Endothelial cell of umbilical vein (primary cell): ENCODE data around the gene CEP97. TPM values are rescaled to one million over a fixed set of nuclear protein-coding genes. Genes with fewer than 3 reads are reported as not detected.

Experiments used
- BruUV-seq: library from RNA; stranded (reverse); fragments of 400-500 nt; replicated peaks from 2 replicates; lab custom pipeline; 2021; lab: Mats Ljungman, UMichigan
- CTCF ChIA-PET: fragments of 300-600, 350-600 bp; sonication (Branson Sonifier 250); formaldehyde crosslinking; loops from one replicate; lab custom pipeline; 2021; ENCODE audit warnings: antibody characterized with exemption, inconsistent platforms; lab: Charles Lee
- POLR2A ChIA-PET: fragments of 300-600, 350-600 bp; sonication (Branson Sonifier 250); formaldehyde crosslinking; loops from one replicate; lab custom pipeline; 2021; ENCODE audit warnings: antibody characterized with exemption, inconsistent platforms; lab: Charles Lee
- DNase-seq: peaks from one replicate; pipeline ENCODE4 v3.0.0-alpha.2; 2011; ENCODE audit warnings: low read depth, low spot score
- FAIRE-seq: peaks from 2 replicates; lab custom pipeline; 2011; peaks lifted over from hg19 to GRCh38; lab: Jason Lieb, UNC
- H2AFZ ChIP-seq: 2 replicates; pipeline ENCODE4 v1.6.0; 2012; ENCODE audit warnings: low read depth, low read length, control low read depth, inconsistent platforms
- H3K27ac ChIP-seq: 2 replicates; pipeline ENCODE4 v1.5.1; 2011; ENCODE audit warnings: low read depth, mild to moderate bottlenecking, control low read depth, low read length, moderate library complexity; ENCODE audit not compliant: insufficient read depth
- H3K27me3 ChIP-seq, 2 experiments: 2 replicates each; pipeline versions ENCODE4 v1.6.0 to v1.6.1; 2011; ENCODE audit warnings: low read length in 2 of 2, mixed read lengths in 1 of 2; ENCODE audit not compliant: control insufficient read depth in 2 of 2, insufficient read depth in 2 of 2
- H3K36me3 ChIP-seq, 2 experiments: 2 replicates in 1 of 2; 3 replicates in 1 of 2; pipeline ENCODE4 v1.5.1; 2011; ENCODE audit warnings: low read length in 2 of 2, mild to moderate bottlenecking in 1 of 2, moderate library complexity in 1 of 2; ENCODE audit not compliant: control insufficient read depth in 2 of 2, insufficient read depth in 2 of 2; ENCODE audit errors: extremely low read depth in 1 of 2
- H3K4me1 ChIP-seq: 3 replicates; pipeline ENCODE4 v1.5.1; 2011; ENCODE audit warnings: mild to moderate bottlenecking, low read length; ENCODE audit not compliant: control insufficient read depth, insufficient read depth; ENCODE audit errors: extremely low read depth
- H3K4me2 ChIP-seq: 2 replicates; pipeline ENCODE4 v1.6.1; 2011; ENCODE audit warnings: low read length, control low read depth, mixed read lengths; ENCODE audit not compliant: insufficient read depth
- H3K4me3 ChIP-seq, 3 experiments: fragments of 200-600 bp in 1 of 3; sonication (generic), shearing (Covaris generic) in 1 of 3; replicated peaks in 1 of 3; 2 replicates each; pipeline ENCODE4 v1.5.1; 2011 to 2016; ENCODE audit warnings: control low read depth in 3 of 3, low read length in 3 of 3, mild to moderate bottlenecking in 2 of 3, inconsistent platforms in 1 of 3, low read depth in 1 of 3, moderate library complexity in 1 of 3; ENCODE audit not compliant: insufficient read depth in 1 of 3
- H3K79me2 ChIP-seq: 2 replicates; pipeline ENCODE4 v1.6.0; 2012; ENCODE audit warnings: low read length, inconsistent platforms; ENCODE audit not compliant: control insufficient read depth, insufficient read depth
- H3K9ac ChIP-seq: replicated peaks from 2 replicates; pipeline ENCODE3; 2011; ENCODE audit warnings: low read length, control low read depth; ENCODE audit not compliant: insufficient read depth; ENCODE audit errors: extremely low read depth
- H3K9me1 ChIP-seq: replicated peaks from 3 replicates; pipeline ENCODE4 v1.6.0; 2011; ENCODE audit warnings: mild to moderate bottlenecking, low read length; ENCODE audit not compliant: control insufficient read depth, insufficient read depth; ENCODE audit errors: extremely low read depth
- H3K9me3 ChIP-seq: replicated peaks from 2 replicates; pipeline ENCODE4 v1.5.1; 2012; ENCODE audit warnings: low read length, inconsistent platforms; ENCODE audit not compliant: control insufficient read depth, insufficient read depth
- H4K20me1 ChIP-seq: replicated peaks from 2 replicates; pipeline ENCODE3; 2011; ENCODE audit warnings: mild to moderate bottlenecking, low read length; ENCODE audit not compliant: control insufficient read depth, insufficient read depth; ENCODE audit errors: extremely low read depth
- CTCF ChIP-seq, 2 donors: IDR thresholded peaks; 1 replicate in 1 of 2; 2 replicates in 1 of 2; pipeline ENCODE4 v1.5.1; 2011; ENCODE audit warnings: low read length in 2 of 2, mild to moderate bottlenecking in 2 of 2, moderate library complexity in 2 of 2, control low read depth in 1 of 2, inconsistent platforms in 1 of 2, low read depth in 1 of 2; ENCODE audit not compliant: insufficient read depth in 1 of 2; ENCODE audit errors: extremely low read depth in 1 of 2
- EZH2 ChIP-seq: IDR thresholded peaks from 2 replicates; pipeline ENCODE4 v1.6.1; 2012; ENCODE audit warnings: borderline replicate concordance, low read depth, mild to moderate bottlenecking, moderate library complexity, low read length, inconsistent platforms; ENCODE audit not compliant: severe bottlenecking
- FOS ChIP-seq: IDR thresholded peaks from 2 replicates; pipeline ENCODE4 v1.6.1; 2011; ENCODE audit warnings: mild to moderate bottlenecking, low read length, moderate library complexity, borderline replicate concordance; ENCODE audit not compliant: insufficient read depth
- GATA2 ChIP-seq: IDR thresholded peaks from 2 replicates; pipeline ENCODE4 v1.7.0; 2011; ENCODE audit warnings: low read depth, mild to moderate bottlenecking, moderate library complexity, mixed read lengths, low read length; ENCODE audit not compliant: insufficient read length, insufficient read depth
- JUN ChIP-seq: IDR thresholded peaks from 2 replicates; pipeline ENCODE4 v1.6.1; 2011; ENCODE audit warnings: borderline replicate concordance, low read depth; ENCODE audit not compliant: insufficient read length, insufficient read depth
- MAX ChIP-seq: IDR thresholded peaks from 2 replicates; pipeline ENCODE4 v1.6.1; 2011; ENCODE audit not compliant: insufficient read depth, insufficient read length
- MYC ChIP-seq: IDR thresholded peaks from one replicate; pipeline ENCODE4 v1.6.1; 2011; ENCODE audit warnings: mild to moderate bottlenecking, low read depth, low read length
- POLR2A ChIP-seq: IDR thresholded peaks from 2 replicates; pipeline ENCODE4 v1.6.1; 2012; ENCODE audit warnings: low read depth, mild to moderate bottlenecking, control low read depth, low read length
- POLR2AphosphoS5 ChIP-seq: IDR thresholded peaks from 2 replicates; pipeline ENCODE4 v1.6.1; 2012; ENCODE audit warnings: low read depth, mild to moderate bottlenecking, control low read depth, low read length, moderate library complexity; ENCODE audit not compliant: insufficient read depth
- dilution Hi-C: fragments of 300-500 bp; cut with MboI; formaldehyde crosslinking; loops from one replicate; pipeline ENCODE4 v1.15.0; 2019; ENCODE audit warnings: low sequenced_read_pairs; ENCODE audit not compliant: extremely low pct_ligation_motif_present
- intact Hi-C: fragments of 100-400 bp; cut with micrococcal nuclease; formaldehyde crosslinking; loops from one replicate; pipeline ENCODE4 v1.10.0; 2022
- polyA plus RNA-seq, 4 experiments: library from polyadenylated mRNA; depleted of rRNA in 3 of 4; stranded (reverse) in 3 of 4; unstranded in 1 of 4; fragments of >200 nt; gene quantifications; 2 replicates each; pipeline versions ENCODE4 v1.2.1 to v1.2.3, GENCODE V29; 2011 to 2012; ENCODE audit warnings: missing spikeins in 1 of 4
- total RNA-seq: library from RNA; stranded (reverse); gene quantifications from 2 replicates; pipeline ENCODE4 v1.2.3, GENCODE V29; 2021

Gene CEP97
- total and polyA plus RNA-seq, 2 donors (not counting 3 experiments of a cell fraction or from before 2014, with no cell fraction given): 1.9 to 10.3 TPM

- FAIRE-seq (no peak), DNase-seq (no peak)
- POLR2A ChIA-PET: no interaction called here
Measured at GRCh38 chr3:101803939-101804338, 79.5 kb downstream of the CEP97 start.

More at GRCh38 chr3:101803939-101804338, 79.5 kb downstream of the CEP97 start:
- dilution Hi-C loops: no loop called here
- Histone ChIP-seq H3K27me3 (no peaks in the 10 kb centered on the region), H4K20me1 (no peaks in the 10 kb centered on the region), H3K4me3 (no peak overlapping the region), H3K79me2 (no peaks in the 10 kb centered on the region), H3K9me1 (no peaks in the 10 kb centered on the region), H3K27ac (no peak overlapping the region), H3K4me2 (no peak overlapping the region), H3K4me1 (no peaks in the 10 kb centered on the region), H2AFZ (no peak overlapping the region), H3K36me3 (peaks cover 0 to 2% of the 10 kb centered on the region in 2 experiments), H3K9me3 (no peaks in the 10 kb centered on the region), H3K9ac (no peak overlapping the region)
- TF ChIP-seq JUN (no peak), GATA2 (no peak), MYC (no peak), FOS (no peak), POLR2AphosphoS5 (no peak), CTCF (IDR thresholded peaks at IDR 0.05; ENCODE audit: extremely low read depth in 1 of 2, insufficient read depth in 1 of 2, low read depth in 1 of 2, low read length in 2 of 2) (no peak), MAX (no peak), POLR2A (no peak), EZH2 (no peak)
- CTCF ChIA-PET: interaction anchor here (1.4 to 7.0 kb wide), 2 partner anchors 98 to 421 kb away, joined by 3 to 94 read pairs; no protein-coding TSS in a partner anchor
- no TSS peak for BruUV-seq
- intact Hi-C loops: loop anchor here (2.0 kb wide), 1 partner anchor 109 kb away; no protein-coding TSS in a partner anchor
